ENCODE data around the gene RINL.

GRCh38 chr19:38851622-38852230 is 26.3 kb downstream of the RINL start:
- no peak for TF ChIP-seq CTCF (IDR thresholded peaks at IDR 0.05)
- no peak for TF ChIP-seq ZFX (IDR thresholded peaks at IDR 0.05; ENCODE audit: borderline replicate concordance)

All from 22Rv1 (cell line).